ENCODE measurements around the gene CHD6. TPM values are rescaled to one million over a fixed set of nuclear protein-coding genes. Genes with fewer than 3 reads are reported as not detected.
A peak's percentile ranks its signal among the peaks of the same experiment; 100 is the strongest.

The CHD6 gene
- total RNA-seq, 6 donors from 2014 or later, result 25.4 to 62.9 (median 35.3) TPM

DNA sequence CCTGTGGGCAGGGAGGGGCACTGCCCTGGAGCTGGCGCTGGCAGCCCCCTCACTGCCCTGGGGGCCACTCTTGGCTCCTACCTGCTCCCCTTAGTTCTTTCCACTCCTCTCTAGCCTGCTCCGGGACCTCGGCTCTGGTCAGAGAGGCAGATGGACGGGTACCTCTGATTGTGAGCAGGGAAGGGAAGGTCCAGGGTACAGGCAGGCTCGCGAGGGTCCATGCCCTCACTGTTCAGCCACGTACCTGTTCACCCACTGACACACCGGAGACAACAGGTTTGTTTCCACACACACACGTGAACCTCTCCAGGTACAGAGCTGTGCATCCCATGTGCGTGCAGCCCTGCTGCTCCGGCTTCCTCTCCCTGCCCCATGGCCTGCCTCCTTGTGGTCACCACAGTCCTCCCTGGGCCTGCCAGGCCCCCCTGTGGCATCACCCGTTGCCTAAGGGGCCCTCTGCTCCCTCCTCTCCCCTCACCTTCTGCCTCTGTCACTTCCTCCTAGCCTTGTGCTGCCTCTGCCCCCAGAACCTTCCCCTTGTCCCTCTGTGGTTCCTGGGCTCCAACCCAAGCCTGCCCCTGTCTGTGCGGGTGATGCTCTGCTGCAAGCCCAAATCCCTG, 253.8 kb downstream of the CHD6 start:
- no peak for TF ChIP-seq POLR2A (IDR thresholded peaks at IDR 0.05)
- TF ChIP-seq EP300 (IDR thresholded peaks at IDR 0.05), result no peak
- TF ChIP-seq, protein P1, sequence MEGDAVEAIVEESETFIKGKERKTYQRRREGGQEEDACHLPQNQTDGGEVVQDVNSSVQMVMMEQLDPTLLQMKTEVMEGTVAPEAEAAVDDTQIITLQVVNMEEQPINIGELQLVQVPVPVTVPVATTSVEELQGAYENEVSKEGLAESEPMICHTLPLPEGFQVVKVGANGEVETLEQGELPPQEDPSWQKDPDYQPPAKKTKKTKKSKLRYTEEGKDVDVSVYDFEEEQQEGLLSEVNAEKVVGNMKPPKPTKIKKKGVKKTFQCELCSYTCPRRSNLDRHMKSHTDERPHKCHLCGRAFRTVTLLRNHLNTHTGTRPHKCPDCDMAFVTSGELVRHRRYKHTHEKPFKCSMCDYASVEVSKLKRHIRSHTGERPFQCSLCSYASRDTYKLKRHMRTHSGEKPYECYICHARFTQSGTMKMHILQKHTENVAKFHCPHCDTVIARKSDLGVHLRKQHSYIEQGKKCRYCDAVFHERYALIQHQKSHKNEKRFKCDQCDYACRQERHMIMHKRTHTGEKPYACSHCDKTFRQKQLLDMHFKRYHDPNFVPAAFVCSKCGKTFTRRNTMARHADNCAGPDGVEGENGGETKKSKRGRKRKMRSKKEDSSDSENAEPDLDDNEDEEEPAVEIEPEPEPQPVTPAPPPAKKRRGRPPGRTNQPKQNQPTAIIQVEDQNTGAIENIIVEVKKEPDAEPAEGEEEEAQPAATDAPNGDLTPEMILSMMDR (IDR thresholded peaks at IDR 0.05), result no peak
- TF ChIP-seq POLR2AphosphoS5 (IDR thresholded peaks at IDR 0.05), result no peak
- H3K4me3 ChIP-seq, result no peak overlapping the region
- H3K9me3 ChIP-seq, result no peaks in the 10 kb centered on the region
- no peak for ATAC-seq (ENCODE audit: low FRiP score in 2 of 2)
- WGBS, 2 donors, result 86 to 87% methylated on average over 13 of the region's 13 CpGs
- peaks cover 0 to 26% (median 11%) of the 10 kb centered on the region in 4 donors for H3K27me3 ChIP-seq
- H3K4me1 ChIP-seq, result peaks cover 8 to 16% (median 10%) of the 10 kb centered on the region in 4 donors
- no peaks in the 10 kb centered on the region for H3K36me3 ChIP-seq
- H3K27ac ChIP-seq, result no peak overlapping the region
- DNase-seq, result no peak

DNA sequence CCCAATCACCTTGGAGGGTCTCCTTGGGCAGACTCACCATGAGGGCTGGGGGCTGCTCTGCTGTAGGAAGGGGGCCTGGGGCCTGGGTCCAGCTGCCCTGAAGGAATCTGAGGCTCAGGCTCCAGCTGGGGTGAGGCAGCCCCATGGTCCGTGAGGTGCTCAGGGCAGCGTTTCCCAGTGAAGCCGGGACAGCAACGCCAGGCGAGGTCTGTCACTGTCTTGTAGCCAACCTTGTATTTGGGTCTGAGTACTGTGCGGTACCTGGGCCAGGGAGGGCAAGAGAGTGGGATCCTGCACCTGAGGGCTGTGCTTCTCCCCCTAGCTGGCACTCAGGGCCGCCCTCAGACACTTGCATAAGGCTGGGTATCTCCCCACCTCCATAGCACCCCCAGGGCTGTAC, 254.6 kb downstream of the CHD6 start:
- no peak overlapping the region for H3K4me3 ChIP-seq
- H3K9me3 ChIP-seq, result no peaks in the 10 kb centered on the region
- no peaks in the 10 kb centered on the region for H3K36me3 ChIP-seq
- DNase-seq, result no peak
- TF ChIP-seq, protein P1 (IDR thresholded peaks at IDR 0.05), result no peak
- TF ChIP-seq EP300 (IDR thresholded peaks at IDR 0.05) (no peak), POLR2AphosphoS5 (IDR thresholded peaks at IDR 0.05) (no peak), POLR2A (IDR thresholded peaks at IDR 0.05) (no peak)
- H3K4me1 ChIP-seq, result peaks cover 8 to 16% (median 10%) of the 10 kb centered on the region in 4 donors
- ATAC-seq (ENCODE audit: low FRiP score in 2 of 2), result no peak
- H3K27me3 ChIP-seq, result peaks cover 0 to 26% (median 11%) of the 10 kb centered on the region in 4 donors
- WGBS, 2 donors, result 100% methylated on average over 1 of the region's 7 CpGs; no CpG with 5 or more reads in 1 of the 2 donors
- no peak overlapping the region for H3K27ac ChIP-seq

DNA sequence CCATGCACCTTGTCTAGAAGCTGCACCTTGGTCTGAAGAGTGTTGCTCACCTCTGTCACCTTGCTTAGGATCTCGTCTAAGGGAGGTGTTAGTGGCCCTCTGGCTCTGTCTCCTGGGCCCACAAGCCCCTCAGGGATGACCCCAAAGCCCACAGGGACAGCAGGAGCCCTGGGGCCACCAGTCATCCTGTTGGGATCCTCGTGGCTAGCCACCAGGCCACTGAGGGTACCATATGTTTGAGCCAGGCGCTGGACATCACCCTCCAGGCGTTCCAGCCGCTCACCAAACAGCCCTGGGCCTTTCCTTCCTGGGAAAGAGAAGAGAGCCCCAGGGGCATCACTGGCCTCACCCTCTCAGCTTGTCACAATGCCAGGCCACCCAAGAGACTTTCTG, 255.4 kb downstream of the CHD6 start:
- H3K9me3 ChIP-seq, result no peaks in the 10 kb centered on the region
- DNase-seq (no peak), ATAC-seq (ENCODE audit: low FRiP score in 2 of 2) (no peak)
- H3K36me3 ChIP-seq, result peaks cover 0 to 8% (median 3%) of the 10 kb centered on the region in 4 donors
- H3K4me3 ChIP-seq, result no peak overlapping the region
- H3K27me3 ChIP-seq, result peaks cover 0 to 26% (median 11%) of the 10 kb centered on the region in 4 donors
- no peak overlapping the region for H3K27ac ChIP-seq
- TF ChIP-seq EP300 (IDR thresholded peaks at IDR 0.05), result no peak
- TF ChIP-seq, protein P1 (IDR thresholded peaks at IDR 0.05), result no peak
- no peak for TF ChIP-seq POLR2AphosphoS5 (IDR thresholded peaks at IDR 0.05)
- TF ChIP-seq POLR2A (IDR thresholded peaks at IDR 0.05), result no peak
- H3K4me1 ChIP-seq, result peaks cover 8 to 16% (median 10%) of the 10 kb centered on the region in 4 donors
- WGBS, 2 donors, result 86 to 95% methylated on average over 3 to 5 of the region's 5 CpGs

DNA sequence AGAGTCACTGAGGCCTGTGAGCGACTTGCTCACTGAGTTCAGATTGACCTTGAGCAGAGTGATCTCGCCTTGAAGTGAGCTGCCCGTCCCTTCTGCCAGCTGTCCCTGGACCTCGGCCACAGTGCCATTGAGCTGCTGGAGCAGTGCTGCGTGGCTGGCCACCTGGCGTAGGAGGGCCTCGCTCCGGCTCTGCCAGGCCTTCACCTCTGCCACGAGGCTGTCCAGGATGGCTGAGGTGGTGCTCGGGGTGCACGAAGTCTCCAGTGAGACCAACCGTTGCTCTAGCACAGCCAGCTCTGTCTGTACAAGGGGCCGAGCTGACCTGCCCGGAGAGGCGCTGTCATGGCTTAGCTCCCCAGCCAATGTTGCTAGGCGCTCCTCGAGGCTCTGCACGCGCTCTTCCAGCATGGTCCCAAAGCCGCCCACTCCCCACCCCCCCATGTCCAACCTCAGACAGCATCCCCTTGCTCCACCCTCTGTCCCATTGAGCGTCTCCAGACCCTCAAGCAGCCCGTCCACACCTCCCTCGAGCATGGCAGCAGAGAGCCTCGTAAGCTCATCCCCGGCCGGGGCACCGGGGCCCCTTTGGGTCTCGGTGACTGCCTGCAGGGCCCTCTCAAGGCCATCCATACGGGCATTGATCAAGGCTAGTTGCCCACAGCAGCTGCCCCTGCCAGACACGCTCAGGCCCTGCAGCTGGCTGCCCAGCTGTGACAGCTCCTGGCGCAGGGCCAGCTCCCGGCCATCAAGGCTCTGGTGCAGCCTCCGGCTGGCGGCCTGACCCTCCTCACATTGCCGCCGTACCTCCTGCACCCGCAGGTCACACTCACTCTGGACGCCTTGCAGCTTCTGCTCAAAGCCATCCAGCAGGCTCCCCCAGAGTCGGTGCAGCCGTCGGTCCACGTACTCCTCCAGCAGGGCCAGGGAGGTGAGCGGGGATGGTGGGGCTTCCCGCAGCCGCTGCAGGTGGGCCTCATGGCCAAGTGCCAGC, 256.1 kb downstream of the CHD6 start:
- H3K36me3 ChIP-seq, result peaks cover 0 to 13% (median 6%) of the 10 kb centered on the region in 4 donors
- H3K27me3 ChIP-seq, result peaks cover 0 to 22% (median 9%) of the 10 kb centered on the region in 4 donors
- WGBS, 2 donors, result 84 to 86% methylated on average over 18 to 41 of the region's 45 CpGs
- no peak overlapping the region for H3K27ac ChIP-seq
- H3K9me3 ChIP-seq, result no peaks in the 10 kb centered on the region
- peaks cover 8 to 16% (median 10%) of the 10 kb centered on the region in 4 donors for H3K4me1 ChIP-seq
- H3K4me3 ChIP-seq, result no peak overlapping the region
- DNase-seq (peak in 1 of 2 donors; percentile 85), ATAC-seq (ENCODE audit: low FRiP score in 2 of 2) (no peak)
- TF ChIP-seq, protein P1 (IDR thresholded peaks at IDR 0.05), result no peak
- TF ChIP-seq POLR2AphosphoS5 (IDR thresholded peaks at IDR 0.05) (no peak), EP300 (IDR thresholded peaks at IDR 0.05) (no peak), POLR2A (IDR thresholded peaks at IDR 0.05) (no peak)

Measured in upper lobe of left lung (tissue), 6 donors.